HG03103 (cell line): ENCODE data around the gene MTHFD1L.

ENCODE experiments used
- ATAC-seq: cut with Tn5 transposase; IDR thresholded peaks from one replicate; pipeline ENCODE4 v1.9.1; 2021; ENCODE audit warnings: low read depth; ENCODE audit not compliant: unreplicated experiment

The MTHFD1L gene

DNA sequence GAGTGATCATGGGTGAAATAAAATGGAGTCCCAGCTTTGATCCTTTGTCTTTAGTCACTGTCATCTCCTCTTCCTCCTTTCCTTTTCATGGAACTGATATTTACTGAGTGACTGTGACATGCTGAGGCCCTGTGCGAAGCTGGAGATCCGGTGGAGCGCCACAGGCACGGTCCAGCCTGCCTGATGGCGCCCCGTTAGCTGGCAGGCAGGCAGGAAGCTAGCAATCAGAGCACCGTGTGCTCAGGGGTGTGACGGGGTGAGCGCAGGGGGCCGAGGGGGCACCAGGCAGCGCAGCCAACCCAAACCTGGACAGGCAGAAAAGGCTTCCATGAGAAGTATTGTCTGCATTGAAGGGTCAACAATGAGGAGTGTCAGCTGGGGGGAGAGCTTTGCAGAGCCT lies 274.0 kb downstream of the MTHFD1L start:
- ATAC-seq = no peak

DNA sequence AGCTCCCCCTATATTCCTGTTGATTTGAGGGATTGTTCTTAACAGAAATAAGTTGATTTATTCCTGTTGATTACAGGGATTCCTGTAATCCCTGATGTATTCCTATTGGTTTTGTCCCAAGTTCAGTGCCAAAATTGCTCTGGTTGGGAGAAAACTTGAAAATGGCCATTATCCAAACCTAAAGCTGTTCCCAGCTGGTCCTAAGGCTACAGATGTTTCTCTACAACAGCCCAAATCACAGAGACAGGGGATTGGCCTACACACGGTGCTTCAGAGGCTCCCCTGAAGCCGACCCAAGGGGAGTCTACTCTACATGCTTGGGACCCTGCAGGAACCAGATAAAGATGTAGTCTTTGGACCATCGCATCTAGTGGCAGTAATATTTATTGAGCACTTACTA lies 275.3 kb downstream of the MTHFD1L start:
- ATAC-seq = no peak

DNA sequence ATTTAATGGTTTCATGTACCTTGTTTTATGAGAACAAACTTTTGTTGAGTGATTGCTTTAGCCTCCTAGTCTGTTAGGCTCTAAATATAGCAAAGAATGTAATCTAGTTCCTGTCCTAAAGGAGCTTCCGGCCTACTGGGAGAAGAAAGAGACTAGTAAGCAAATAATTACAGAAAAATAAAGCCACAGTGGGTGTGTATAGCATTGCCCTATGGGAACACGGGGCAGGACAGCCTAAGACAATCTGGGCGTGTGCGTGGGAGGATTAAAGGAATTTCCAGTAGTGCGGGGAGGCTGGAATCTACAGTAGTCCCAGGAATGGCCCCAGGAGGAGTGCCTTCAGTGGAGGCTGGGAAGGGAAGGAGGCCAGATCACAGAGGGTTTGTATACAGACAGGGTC lies 276.2 kb downstream of the MTHFD1L start:
- ATAC-seq = no peak

DNA sequence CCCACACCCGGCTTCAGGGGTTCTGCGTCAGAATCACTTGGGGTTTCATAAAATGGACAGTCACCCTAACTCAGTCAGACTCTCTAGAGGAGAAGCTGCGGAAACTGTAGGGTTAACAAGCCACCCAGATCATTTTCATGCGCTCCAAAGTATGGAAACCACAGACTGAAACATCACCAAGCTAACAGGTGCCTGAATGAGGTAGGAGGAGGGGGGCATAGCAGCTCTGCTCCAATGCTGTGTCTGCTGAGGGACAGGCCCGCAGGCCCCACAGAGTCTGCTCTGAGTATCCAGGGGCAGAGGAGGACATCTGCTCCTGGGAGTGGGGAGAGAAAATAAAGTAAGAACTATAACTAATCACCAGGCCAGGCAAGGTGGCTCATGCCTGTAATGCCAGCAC lies 277.2 kb downstream of the MTHFD1L start:
- no peak for ATAC-seq

DNA sequence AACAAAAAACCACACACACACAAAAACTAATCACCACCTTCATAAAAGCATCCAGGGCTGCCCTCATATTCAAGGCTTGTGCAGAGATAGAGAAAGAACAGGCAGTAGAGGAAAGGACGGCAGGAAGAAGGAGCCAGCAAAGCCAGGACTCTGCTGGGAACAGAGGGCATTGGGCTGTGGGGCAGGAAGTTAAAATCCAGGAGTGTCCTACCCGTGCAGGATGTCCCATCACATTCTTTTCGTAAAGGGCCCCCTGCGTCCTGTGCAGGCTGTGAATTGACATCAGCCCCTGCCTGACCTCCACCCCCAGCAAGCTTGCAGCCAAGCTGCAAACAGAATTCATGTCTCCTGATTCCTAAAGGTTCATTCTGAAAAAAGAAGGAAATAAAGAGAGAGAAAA lies 277.8 kb downstream of the MTHFD1L start:
- ATAC-seq = no peak

DNA sequence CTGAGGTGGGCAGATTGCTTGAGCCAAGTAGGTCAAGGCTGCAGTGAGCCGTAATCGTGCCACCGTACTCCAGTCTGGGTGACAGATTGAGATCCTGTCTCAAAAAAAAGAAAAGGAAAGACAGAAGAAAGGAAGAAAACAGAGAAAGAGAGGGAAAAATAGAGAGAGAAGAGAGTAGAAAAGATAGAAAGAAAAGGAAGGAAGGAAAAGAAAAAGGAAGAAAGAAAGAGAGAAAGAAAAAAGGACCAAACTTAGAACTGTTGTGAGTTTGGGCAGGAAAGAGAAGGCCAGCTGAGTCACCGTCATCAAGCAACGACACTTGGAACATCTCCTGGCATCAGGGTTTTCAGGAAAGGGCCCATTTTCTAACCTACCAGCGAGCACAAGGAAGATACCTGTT lies 278.3 kb downstream of the MTHFD1L start:
- no peak for ATAC-seq

DNA sequence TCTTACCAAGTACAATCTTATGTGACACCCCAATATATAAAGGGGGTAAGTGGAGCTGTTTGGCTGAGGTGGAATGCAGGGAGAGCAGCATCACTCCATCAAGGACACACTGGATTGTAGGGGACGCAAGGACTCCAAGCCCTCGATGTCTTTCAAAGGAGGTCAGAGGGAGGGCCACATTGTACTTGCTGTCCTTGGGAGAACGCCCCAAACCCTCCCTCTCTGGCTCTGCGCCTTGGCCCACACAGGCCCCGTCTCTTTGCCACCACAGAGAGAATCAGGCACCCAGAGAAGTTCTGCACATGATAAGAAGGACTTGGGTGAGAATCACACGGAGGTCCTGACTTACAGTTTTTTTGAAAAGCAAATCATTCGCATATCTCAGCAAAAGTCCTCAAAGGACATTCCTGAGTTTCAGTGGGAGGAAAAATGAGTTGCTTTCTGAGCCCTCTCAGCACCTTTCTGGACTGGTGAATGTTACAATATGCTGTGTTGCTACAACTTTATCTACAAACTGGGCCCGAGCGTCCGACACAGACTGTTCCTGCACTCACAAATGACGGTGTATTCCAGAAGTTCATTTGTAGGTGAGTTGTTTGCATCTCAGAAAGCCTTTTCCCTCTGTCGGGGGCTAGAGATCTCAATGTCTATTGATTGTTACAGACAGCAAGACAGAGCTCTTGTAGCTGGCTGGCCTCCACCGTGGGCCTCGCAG lies 281.8 kb downstream of the MTHFD1L start:
- ATAC-seq = no peak

DNA sequence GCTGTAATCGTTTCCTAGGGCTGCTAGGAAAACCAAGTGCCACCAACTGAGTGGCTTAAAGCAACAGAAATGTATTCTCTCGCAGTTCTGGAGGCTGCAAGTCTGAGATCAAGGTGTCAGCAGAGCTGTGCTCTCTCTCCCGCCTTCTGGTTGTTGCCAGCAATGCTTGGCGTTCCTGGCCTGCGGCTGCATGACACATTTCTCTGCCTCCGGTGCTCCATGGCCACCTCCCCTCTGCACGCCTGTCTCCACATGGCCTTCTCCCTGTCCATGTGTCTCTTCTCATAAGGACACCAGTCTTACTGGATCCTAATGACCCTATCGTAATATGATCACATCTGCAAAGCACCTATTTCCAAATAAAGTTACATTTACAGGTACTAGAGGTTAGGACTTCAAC lies 282.6 kb downstream of the MTHFD1L start:
- no peak for ATAC-seq

DNA sequence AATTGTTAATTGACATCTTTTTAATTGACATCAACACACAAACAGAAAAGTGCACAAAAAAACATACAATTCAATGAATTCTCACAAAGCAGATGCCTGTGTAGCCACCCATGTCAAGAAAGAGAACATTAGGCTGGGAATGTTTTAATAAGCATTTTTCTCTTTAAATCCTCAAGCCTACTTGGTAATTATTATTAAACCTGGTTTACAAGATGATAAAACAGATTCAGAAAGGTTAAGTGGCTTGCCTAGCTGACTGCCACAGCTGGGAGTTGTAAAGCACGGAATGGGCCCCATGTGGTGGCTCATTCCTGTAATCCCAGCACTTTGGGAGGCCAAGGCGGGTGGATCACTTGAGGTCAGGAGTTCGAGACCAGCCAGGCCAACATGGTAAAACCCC lies 284.3 kb downstream of the MTHFD1L start:
- no peak for ATAC-seq
